ENCODE data around the gene LHX1.
A peak's percentile ranks its signal among the peaks of the same experiment; 100 is the strongest.

Gene LHX1

DNA sequence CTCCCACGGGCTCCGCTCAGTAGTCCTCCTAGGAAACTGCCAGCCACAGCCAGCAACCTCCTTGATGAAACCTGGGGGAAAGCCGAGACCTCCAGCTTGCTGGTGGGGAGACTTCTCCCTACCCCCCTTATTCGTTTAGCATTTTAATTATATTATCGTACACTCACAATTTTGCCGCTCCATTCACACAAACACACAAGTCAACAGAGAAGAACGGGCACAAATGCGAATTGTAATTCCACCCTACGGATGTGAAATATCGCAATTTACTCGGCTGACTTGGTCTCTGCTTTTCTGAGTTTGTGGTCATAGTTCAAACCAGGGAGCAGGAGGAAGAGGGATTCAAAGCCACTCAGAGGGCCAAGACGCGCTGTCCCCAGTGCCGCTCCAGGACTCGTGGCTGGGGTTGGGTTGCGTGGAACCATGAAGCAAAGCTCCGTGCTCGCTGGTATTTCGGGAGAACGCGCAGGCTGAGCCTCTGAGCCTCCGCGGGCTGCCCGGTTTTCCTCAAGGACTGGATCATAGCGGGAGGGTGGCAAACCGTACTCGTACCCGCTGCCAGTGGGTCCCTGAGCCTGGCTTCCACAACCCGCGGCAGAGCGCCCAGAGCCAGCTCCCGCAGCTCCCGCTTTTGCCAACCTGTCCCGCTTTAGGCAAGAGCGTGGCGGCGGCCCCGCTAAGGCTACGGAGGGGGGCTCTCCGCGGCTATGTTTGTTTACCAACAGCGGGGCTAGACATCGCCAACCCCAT is 2.0 kb downstream of the LHX1 start:
- ATAC-seq = no peak
- DNase-seq = no peak

DNA sequence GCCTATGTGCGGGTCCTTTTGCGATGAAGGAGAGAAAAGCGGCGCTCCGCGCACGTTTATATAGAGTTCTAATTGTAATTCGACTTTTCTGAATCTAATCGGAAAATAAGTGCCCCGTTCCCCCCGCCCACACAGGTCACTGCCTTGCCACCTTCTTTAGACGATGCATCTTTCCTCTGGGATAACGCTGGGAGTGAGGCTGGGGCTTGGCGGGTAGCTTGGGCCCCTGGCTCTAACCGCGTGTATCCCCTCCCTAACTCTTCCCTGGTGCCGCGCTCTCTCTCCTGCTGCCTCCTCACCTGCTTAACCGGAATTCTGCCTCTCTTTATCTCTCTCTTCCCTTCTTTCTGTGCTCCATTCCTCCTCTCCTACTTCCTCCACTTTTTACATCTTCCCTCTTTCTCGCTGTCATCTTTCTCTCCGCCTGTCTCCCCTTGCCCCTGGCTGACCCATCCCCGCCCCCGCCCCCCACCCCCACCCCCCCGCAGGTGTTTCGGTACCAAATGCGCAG is 2.6 kb downstream of the LHX1 start:
- no peak for DNase-seq

DNA sequence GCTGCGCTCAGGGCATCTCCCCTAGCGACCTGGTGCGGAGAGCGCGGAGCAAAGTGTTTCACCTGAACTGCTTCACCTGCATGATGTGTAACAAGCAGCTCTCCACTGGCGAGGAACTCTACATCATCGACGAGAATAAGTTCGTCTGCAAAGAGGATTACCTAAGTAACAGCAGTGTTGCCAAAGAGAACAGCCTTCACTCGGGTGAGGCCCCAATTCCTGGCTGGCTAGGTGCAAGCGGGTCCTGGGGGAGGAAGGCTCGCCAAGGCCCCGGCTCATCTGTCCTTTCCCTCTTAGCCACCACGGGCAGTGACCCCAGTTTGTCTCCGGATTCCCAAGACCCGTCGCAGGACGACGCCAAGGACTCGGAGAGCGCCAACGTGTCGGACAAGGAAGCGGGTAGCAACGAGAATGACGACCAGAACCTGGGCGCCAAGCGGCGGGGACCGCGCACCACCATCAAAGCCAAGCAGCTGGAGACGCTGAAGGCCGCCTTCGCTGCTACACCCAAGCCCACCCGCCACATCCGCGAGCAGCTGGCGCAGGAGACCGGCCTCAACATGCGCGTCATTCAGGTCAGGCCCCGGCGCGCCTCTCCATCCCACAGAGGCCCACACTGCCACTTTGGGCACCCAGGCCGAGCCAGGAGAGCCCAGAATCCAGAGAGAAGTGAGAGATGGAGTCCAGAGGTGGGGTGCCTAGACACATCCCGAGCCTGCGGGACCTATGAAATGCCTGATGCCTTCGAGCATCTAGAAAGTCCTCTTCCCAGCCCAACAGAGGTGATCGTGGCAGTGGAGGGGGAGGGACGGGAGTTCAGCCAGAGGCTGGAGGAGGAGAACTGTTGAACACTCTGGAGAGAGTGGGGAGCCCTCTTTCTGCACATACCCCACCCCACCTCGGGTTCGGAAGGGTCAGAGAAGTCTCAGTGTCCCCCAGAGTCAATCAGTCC is 3.3 kb downstream of the LHX1 start:
- ATAC-seq (no peak), DNase-seq (no peak)

More for the DNA sequence above, 2.6 kb downstream of the LHX1 start:
- no peak for ATAC-seq

DNA sequence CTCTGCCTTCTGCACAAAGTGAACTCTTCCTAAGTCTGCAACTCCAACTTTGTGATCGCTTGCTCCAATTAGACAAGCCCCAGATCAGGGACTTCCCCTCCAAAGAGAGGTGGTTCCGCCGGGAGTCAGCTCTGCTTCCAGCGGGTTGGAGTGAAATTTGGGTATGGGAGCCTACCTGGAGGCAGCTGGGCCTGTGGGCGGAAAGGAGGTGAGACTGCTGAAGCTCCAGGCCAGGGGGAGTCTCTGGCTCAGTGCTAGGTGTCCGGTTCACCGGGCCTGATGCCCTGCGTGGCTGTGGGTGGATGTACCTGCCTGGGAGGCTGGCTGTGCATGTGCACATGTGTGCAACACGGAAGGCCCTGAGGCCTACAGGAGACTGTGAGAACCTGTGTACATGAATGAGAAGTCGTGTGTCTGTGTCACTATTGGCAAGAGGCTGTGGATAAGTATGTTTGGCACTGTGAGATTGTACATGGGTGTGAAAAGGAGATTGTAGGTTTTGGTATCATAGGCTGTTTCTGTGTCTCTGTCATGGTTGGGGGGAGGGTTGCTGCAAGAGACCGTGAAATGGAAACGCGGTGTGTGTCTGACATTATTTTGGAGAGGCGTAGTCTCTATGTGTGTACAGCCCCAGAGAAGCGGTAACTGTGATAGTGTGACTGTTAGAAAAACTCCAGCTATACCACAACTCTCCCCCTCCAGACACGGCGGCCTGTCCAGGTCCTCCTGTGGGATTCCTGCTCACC is 4.2 kb downstream of the LHX1 start:
- no peak for ATAC-seq
- no peak for DNase-seq

DNA sequence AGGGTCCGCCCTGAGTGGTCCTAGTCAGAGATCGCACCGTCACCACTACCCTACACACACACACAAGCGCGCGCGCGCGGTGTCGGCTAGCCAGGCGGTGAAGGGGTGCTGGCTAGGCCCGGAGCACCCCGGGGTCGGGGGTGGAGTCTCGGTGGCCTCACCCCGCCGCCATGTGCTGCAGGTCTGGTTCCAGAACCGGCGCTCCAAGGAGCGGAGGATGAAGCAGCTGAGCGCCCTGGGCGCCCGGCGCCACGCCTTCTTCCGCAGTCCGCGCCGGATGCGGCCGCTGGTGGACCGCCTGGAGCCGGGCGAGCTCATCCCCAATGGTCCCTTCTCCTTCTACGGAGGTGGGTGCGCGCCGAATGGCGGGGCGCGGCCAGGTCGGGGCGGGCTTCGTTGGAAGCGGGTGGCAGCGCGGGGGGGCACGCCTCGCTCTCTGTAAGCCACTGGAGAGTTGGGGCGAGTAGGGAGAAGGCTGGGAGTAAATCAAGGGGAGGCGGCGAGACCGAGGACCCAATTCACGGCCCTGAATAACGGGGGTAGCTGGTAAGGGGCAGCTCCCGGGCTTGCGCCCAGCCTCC is 4.8 kb downstream of the LHX1 start:
- DNase-seq = no peak
- ATAC-seq = no peak

DNA sequence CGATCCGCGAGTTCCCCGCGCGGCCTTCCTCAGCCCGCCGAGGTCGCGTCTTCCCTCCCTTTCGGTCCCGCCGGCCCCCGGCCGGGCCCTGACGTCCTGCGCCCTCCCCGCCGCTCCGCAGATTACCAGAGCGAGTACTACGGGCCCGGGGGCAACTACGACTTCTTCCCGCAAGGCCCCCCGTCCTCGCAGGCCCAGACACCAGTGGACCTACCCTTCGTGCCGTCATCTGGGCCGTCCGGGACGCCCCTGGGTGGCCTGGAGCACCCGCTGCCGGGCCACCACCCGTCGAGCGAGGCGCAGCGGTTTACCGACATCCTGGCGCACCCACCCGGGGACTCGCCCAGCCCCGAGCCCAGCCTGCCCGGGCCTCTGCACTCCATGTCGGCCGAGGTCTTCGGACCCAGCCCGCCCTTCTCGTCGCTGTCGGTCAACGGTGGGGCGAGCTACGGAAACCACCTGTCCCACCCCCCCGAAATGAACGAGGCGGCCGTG is 5.4 kb downstream of the LHX1 start:
- no peak for ATAC-seq

DNA sequence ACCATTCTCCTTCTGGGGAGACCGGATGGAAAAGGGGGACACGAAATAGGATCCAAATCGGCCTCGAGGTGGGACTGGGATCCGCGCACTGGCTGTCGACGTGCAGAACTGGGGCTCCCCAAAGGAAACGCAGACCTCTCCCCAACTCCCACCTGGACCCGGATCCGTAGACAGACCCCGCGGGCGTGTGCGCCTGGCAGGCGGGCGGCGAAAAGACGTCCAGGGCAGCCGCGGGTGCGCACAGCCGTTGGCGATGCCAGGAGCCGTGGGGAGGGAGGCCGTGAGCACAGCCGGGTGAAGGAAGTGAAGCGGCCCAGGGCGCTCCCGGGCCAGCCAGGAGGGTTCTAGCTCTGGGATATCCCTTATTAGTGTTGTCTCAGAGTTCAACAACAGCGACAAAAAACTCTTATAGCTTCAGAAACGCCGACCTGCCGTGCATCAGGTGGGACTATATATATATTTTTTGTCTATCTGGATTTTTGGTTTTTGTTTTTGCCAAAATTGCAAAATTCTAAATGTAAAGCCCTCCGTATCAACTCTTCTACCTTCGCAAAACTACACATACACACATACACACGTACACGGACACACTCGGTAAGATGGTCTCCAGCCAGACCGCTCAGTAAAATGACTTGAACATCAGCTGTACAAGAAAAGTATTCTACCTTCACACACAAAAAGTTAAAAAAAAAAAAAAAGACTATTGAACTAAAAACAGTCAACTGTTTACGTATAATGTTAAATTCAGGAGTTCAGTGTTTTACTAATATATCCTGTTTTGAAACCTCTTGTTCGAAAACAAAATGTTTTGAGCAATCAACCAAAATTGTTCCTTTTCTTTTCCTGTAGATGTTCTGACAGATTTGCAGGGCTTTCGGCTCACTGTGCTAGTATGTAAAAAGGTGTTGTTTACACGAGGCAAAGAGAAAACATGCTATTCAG is 6.2 kb downstream of the LHX1 start:
- DNase-seq (peak; percentile 24), ATAC-seq (no peak)

More for the DNA sequence above, 5.4 kb downstream of the LHX1 start:
- no peak for DNase-seq

DNA sequence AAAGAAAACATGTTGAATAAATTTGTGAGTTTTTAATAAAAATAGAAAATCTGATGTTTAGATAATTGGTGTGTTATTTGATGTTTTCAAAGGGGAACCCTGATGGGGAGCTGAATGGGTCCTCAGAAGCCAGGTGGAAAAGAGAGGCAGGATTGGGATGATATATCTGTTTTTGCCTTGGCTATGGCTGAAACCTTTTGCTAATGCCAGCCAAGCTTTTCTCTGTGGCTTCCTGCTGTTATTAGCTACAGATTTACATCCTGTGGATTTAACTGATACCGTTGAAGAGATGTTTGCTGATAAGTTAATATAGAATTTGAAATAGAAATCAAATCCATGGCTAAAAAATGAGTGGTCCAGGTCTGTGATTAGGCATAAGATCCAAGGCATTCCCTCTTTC is 7.3 kb downstream of the LHX1 start:
- ATAC-seq (no peak), DNase-seq (no peak)

DNA sequence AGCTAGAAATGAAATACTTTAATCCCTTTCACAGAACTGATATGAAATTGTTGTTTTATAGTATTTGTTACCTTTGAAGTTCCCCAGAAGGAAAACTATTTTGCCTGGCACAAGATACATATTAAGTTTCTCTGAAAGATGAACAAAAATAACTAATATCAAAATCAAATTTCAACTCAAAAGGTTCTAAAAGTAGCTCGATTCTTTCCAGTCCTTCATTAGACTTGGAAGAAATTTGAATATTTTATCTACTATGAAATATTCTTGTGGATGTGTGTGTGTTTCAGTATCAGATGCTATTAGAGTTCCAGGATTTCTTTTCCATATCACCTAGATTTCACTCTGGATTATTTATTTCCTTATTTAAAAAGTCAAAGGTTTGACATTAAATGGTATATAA is 7.9 kb downstream of the LHX1 start:
- ATAC-seq (no peak), DNase-seq (no peak)

DNA sequence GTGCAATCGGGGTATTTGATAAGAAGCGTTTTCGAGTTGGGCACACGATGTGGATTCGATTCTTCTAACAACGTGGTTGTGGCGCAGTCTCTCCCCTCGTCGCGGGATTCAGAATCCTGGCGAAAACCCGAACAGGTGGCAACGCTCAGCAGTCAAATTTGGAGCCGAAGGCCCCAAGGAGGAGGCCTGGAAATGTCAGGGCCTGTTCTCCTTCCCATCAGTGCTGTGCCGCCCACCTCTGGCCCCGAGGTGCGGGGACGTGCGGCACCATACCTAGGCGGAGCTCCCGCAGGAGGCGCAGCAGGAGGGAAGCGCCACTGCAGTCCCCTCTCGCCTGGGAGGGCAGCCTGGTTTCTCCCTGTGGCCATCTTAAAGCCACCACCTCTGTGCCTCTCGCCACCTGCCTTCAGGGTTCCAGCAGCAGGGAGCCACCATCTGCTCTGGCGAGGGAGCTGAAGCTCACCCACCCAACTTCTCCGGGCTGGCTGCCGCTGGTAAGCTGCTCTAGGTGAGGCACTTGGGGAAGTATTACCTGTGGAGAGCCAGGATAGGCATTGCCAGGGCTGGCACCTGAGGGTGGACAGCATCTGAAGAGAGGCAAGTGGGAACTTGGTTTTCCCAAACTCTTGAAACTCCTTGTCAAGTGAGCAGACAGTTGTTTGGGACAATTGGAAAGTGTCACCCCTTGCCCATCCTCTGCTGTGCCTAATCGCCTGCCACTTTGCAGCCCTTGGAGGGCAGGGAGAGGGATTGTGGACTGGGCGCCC is 8.9 kb downstream of the LHX1 start:
- DNase-seq = no peak

DNA sequence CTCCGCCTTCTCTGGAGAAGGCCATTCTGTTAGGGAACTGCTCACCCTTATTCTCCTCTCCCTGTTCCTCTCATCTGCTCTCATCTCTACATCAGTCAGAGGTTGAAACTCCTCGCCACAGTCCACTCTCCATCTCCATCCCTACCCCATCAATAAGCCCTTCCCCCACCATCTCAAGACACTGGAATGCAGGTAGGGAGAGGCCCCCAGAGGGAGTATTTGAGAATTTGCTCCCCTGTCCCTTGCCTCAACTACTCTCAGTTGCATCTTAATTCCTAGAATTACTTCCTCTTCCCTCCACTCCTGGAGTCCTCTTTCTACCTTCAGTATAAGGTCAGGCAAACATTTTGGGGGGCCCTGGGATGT is 9.4 kb downstream of the LHX1 start:
- ATAC-seq = no peak
- DNase-seq = no peak

More for the DNA sequence above, 8.9 kb downstream of the LHX1 start:
- ATAC-seq = no peak

DNA sequence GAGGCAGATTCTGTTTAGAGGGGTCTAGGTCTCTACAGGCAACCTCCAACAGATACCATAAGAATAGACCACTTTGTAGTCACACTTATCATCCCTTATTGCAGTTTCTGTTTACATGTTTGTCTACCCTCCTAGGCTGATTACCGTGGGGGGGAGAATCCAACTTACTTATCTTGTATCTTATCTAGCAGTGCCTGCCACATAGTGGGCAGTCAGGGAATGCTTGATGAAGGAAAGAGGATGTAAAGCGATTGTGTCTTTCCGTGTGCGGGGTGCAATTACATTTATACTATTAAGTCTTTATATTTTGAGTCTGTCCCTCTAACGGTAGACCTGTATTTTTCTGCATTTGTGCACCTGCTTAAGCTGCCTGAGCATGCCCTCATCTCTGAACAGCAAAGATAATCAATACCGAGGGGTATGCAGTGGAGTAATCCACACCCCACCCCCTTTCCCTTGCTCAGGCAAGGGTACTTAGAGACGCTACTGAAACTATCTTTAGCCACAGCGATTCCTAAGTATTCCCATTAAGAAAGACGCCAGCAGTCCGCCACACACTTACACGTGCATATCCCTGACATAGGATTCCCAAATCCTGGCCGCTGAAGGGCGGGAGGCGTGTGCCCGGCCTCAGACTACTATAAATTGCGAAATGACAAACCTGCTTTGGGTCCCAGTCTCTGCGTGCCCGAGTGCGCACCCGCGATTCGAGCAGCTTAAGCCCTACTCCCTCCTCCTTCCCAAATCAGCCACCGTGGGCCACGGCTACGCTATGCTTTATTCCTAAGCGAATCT is 10.8 kb downstream of the LHX1 start:
- ATAC-seq = no peak
- no peak for DNase-seq

DNA sequence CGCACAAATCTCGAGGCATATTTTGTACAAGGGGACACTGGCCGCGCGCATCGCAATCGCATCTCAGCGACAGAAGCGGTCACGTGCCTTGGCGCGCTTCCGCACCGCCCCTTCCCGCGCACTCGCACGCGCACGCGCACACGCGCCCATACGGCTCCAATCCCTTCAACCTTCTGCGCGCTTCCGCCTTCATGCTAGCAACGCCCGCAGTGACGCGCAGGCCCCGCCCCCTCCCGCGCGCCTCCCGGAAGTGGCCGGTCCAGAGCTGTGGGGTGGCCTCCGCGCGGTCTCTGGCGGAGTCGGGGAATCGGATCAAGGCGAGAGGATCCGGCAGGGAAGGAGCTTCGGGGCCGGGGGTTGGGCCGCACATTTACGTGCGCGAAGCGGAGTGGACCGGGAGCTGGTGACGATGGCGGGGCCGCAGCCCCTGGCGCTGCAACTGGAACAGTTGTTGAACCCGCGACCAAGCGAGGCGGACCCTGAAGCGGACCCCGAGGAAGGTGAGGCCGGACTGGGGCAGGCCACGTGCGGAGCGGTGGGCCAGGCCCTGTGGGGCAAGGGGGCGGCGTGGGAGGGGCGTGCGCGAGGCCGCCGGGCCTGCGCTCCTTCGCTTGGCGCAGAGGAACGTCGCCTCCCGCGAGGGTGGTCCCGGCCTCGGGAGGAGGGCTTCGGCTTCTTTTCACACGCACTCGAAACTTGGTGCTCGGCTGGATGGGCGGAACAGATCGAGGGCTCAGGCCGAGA is 11.6 kb downstream of the LHX1 start, which contains the start of gene AATF:
AATF (plus strand) TSS at position 238 of the 744 bp plus-strand sequence; CDS start at position 410, 172 bp downstream.
- peak; percentile 98 for ATAC-seq

DNA sequence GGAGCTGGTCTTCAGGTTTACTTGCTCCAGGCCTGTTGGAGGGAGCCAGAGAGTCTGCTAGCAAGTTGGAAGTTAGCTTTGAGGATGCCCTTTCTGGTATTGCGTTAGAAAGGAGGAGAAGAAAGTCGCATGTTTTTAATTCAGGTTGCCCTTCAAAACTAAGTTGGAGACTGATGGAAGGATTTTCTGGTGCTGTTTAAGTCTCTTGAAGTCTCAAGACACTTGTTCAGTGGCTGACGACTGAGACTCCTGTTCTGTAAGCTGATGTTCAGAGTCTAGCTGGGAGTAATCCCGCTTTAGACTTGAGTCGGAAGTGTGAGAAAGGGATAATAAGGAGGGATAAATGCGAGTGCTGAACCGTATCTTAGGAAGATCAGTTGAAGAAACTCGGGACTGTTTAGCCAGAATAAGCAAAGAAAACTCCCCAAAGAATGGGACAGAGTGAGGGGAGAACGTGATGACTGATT is 12.2 kb downstream of the LHX1 start:
- ATAC-seq (no peak), DNase-seq (no peak)

More for the DNA sequence above, 11.6 kb downstream of the LHX1 start, which contains the start of gene AATF:
- peak; percentile 98 for DNase-seq

DNA sequence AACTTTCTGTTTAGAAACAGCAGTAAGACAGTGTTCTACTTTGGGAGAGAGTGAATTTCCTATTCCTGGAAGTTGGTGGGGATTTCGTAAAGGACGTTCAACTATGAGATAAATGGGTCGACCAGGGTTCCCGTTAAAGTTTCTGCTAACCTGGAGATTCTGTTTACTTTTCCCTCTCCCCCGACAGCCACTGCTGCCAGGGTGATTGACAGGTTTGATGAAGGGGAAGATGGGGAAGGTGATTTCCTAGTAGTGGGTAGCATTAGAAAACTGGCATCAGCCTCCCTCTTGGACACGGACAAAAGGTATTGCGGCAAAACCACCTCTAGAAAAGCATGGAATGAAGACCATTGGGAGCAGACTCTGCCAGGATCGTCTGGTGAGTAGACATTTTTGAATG is 12.8 kb downstream of the LHX1 start:
- ATAC-seq (no peak), DNase-seq (no peak)

DNA sequence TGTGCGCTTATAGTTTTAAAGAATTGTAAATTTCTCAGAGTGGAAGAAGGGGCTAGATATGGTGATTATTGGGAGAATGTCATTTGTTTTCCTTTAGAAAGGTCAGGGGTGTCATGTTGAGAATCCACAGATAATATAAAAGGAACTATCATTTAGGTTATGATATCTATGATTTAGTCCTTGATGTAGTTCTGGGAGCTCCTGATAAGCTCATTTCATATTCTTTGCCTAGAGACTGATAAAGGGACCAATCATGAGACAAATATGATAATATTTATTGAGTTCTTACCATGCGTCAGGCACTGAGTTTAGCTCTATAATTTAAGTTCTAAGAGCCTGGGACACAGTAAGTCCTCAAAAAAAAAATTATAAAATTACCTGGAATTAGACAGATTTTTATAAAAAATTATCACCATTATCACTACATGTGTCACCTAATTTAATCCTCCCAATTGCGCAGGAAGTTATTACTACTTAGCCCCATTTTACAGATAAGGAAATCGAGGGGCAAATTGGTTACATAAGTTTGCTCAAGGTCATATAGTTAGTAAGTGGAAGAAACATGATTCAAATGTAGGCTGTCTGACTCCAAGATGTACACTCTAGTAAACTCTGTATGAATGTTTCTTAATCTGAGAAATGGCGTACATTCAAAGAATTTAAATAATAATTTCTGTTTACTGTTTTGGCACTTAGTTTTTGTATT is 14.0 kb downstream of the LHX1 start:
- ATAC-seq (no peak), DNase-seq (no peak)

DNA sequence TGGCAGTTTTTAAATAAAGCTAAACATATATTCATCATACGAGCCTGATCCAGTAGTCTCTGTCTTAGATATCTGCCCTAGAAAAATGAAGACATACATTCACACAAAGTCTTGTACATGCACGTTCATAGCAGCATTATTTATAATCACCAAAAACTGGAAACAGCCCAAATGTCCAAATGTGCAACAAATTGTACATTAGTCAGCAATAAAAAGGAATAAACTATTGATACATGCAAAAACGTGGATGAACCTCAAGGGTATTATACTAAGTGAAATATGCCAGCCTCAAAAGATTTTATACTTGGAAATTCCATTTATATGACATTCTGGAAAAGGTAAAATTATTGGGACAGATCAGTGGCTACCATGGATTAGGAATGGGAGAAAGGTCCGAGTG is 34.2 kb downstream of the LHX1 start:
- ATAC-seq = no peak

More for the DNA sequence above, 34.2 kb downstream of the LHX1 start:
- no peak for DNase-seq

Data from stimulated activated naive CD8-positive, alpha-beta T cell treated with anti-CD3 and anti-CD28 coated beads, Interleukin-15, Interleukin-2, amounts not matched to agents 100 U/mL and 50 U/mL, for 24 hours (primary cell).